ENCODE measurements around the gene SVOP.

SVOP gene

DNA sequence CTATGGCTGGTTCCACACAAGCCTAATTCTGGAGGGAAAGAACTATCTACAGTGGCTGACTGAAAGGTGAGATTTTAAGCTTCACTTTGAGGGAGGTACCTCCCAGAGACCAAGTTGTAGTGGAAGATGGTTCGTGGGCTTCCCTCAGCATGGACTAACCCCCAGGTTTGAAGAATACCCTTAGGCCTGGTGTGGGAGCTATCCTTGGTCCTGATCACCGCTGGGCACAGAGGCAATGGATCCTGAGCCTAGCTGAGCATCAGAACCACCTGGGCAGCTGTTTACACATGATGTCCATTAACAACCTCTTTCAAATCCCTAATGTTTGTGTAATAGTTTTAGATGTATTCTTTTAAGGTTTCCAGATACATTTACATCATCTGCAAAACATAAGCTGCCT is 130.7 kb downstream of the SVOP start:
- H3K4me3 Mint-ChIP-seq, result no peak overlapping the region
- H3K9me3 Mint-ChIP-seq, result no peaks in the 10 kb centered on the region
- H3K27ac Mint-ChIP-seq, result no peak overlapping the region
- no peaks in the 10 kb centered on the region for H3K4me1 Mint-ChIP-seq
- peaks cover 9% of the 10 kb centered on the region for H3K27me3 Mint-ChIP-seq (ENCODE audit: low read depth)
- H3K36me3 Mint-ChIP-seq (ENCODE audit: low read depth), result no peaks in the 10 kb centered on the region
- TF ChIP-seq, protein P1, sequence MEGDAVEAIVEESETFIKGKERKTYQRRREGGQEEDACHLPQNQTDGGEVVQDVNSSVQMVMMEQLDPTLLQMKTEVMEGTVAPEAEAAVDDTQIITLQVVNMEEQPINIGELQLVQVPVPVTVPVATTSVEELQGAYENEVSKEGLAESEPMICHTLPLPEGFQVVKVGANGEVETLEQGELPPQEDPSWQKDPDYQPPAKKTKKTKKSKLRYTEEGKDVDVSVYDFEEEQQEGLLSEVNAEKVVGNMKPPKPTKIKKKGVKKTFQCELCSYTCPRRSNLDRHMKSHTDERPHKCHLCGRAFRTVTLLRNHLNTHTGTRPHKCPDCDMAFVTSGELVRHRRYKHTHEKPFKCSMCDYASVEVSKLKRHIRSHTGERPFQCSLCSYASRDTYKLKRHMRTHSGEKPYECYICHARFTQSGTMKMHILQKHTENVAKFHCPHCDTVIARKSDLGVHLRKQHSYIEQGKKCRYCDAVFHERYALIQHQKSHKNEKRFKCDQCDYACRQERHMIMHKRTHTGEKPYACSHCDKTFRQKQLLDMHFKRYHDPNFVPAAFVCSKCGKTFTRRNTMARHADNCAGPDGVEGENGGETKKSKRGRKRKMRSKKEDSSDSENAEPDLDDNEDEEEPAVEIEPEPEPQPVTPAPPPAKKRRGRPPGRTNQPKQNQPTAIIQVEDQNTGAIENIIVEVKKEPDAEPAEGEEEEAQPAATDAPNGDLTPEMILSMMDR (IDR thresholded peaks at IDR 0.05; ENCODE audit: unreplicated experiment in 3 of 3), result no peak

DNA sequence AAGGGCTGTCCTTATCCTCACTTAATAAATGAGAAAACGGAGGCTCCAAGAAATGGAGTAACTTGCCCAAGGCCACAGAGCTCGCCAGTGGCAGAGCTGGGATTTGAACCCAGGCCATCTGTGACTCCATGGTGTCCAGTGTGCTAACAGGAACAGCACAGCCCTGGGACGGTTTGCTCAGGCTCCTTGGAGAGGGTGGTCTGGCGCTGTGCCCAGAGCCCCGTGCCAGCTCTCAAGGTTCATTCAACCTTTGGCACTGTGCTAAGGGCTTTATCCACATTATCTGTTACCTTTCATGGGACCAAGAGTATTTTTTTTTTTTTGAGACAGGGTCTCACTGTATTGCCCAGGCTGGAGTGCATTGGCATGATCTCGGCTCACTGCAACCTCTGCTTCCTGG is 132.8 kb downstream of the SVOP start:
- Mint-ChIP-seq H3K27ac (no peak overlapping the region), H3K4me3 (no peak overlapping the region), H3K36me3 (ENCODE audit: low read depth) (no peaks in the 10 kb centered on the region), H3K9me3 (no peaks in the 10 kb centered on the region), H3K4me1 (no peaks in the 10 kb centered on the region), H3K27me3 (ENCODE audit: low read depth) (peaks cover 4% of the 10 kb centered on the region)
- TF ChIP-seq, protein P1 (IDR thresholded peaks at IDR 0.05; ENCODE audit: unreplicated experiment in 3 of 3), result no peak

DNA sequence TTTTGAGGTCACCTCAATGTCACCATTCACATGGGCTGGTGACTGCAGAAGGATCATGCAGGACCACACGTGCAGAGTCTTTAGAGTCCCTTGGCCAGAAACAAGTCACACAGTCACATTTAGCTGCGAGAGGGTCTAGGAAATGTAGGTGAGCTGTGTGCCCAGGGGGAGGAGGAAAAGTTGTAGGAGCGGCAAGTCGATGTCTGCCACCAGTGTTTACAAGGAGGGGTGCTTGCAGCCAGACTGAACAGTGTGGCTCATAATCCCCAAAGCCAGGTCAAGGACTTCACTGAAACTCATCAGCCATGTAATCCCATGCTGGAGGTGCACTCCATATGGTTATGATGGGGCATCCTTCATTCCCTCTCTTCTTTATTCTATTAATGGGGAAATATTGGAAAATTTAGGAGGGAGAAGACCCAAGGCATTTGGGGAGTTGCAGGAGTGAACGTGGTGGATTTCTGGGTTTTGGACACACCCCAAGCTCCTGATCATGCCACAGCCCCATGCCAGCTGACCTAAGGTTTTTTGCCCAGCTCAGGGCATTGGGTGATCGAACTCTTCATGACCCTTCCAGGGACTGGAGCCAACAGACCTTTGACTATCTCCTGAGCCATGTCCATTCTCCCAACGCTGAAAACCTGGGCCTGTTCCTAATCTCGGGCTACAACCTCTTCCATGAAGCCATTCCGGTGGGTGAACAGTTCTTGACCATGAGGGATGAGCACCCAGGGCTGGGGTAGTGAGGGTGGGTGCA is 133.8 kb downstream of the SVOP start:
- Mint-ChIP-seq H3K27ac (no peak overlapping the region), H3K9me3 (no peaks in the 10 kb centered on the region), H3K36me3 (ENCODE audit: low read depth) (no peaks in the 10 kb centered on the region), H3K4me1 (no peaks in the 10 kb centered on the region), H3K4me3 (no peak overlapping the region), H3K27me3 (ENCODE audit: low read depth) (no peaks in the 10 kb centered on the region)
- TF ChIP-seq, protein P1 (IDR thresholded peaks at IDR 0.05; ENCODE audit: unreplicated experiment in 3 of 3), result no peak

DNA sequence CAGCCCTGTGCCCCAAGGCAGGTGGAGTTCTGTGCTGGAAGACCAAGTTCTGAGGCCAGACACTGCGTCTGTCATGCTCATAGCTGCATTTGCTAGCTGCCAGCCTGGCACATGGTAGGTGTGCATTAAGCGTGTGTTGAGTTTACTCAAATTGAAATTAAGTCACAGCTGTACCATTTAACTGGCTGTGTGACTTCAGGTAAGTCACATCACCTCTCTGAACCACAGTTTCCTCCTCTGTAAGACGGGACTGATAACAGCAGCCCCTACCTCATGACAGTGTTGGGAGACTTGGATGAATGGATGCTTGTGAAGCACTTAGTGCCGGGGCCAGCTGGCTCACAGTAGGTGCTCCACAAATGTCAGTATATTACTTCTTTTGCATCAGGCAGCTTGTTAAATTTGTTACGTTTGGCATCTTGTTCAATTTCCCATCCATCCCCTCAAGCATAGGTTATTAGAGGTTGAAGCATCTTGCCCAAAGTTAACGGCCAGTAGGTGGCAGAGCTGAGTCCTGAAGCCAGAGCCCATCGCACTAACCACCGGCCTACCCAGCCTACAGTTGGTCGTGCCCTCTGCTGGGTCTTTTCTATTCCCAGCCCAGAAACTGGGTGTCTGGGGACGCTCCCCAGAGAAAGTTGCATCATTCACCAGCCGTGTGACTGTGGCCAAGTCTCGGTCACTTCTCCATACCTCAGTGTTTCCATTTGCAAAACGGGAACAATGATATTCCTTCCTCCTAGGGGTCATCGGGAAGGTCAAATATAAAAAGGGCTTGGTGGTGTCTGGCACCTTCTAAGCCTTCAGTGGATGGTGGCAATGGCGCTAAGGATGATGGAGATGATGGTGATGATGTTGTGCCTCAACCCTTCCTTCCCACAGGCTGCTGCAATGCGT is 136.5 kb downstream of the SVOP start:
- Mint-ChIP-seq H3K9me3 (no peaks in the 10 kb centered on the region), H3K27me3 (ENCODE audit: low read depth) (no peaks in the 10 kb centered on the region), H3K4me3 (no peak overlapping the region), H3K4me1 (no peaks in the 10 kb centered on the region), H3K27ac (no peak overlapping the region), H3K36me3 (ENCODE audit: low read depth) (no peaks in the 10 kb centered on the region)
- TF ChIP-seq, protein P1 (IDR thresholded peaks at IDR 0.05; ENCODE audit: unreplicated experiment in 3 of 3), result peak; percentile 9 to 29 (median 24)

DNA sequence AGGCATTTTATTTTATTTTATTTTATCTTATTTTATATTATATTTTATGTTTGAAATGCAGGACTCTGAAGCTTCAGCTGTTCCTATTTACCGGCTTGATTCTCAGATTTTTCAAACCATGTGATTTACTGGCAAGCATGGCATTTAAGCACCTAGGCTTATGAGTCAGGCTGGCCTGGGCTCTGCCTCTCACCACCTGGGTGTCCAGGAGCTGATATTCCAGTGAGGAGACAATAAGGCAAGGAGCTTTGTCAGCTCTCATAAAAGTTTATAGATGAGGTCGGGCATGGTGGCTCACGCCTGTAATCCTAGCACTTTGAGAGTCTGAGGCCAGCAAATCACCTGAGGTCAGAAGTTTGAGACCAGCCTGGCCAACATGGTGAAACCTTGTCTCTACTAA is 138.9 kb downstream of the SVOP start:
- H3K4me1 Mint-ChIP-seq, result no peaks in the 10 kb centered on the region
- no peak overlapping the region for H3K4me3 Mint-ChIP-seq
- no peaks in the 10 kb centered on the region for H3K9me3 Mint-ChIP-seq
- no peak overlapping the region for H3K27ac Mint-ChIP-seq
- no peaks in the 10 kb centered on the region for H3K36me3 Mint-ChIP-seq (ENCODE audit: low read depth)
- TF ChIP-seq, protein P1 (IDR thresholded peaks at IDR 0.05; ENCODE audit: unreplicated experiment in 3 of 3), result no peak
- no peaks in the 10 kb centered on the region for H3K27me3 Mint-ChIP-seq (ENCODE audit: low read depth)

Data from nephron (organoid).